Fibroblast of skin of left quadriceps (primary cell): ENCODE measurements around the gene CLTRN.
A peak's percentile ranks its signal among the peaks of the same experiment; 100 is the strongest.
"Not testable (repeated sequence)": the region's sequence is repeated elsewhere in the genome, so short reads cannot be mapped to it uniquely, and the experiment has no call there.

Experiments used
- DNase-seq, 2 experiments: peaks; one replicate each; pipeline ENCODE4 v3.0.0-alpha.2; 2013; ENCODE audit warnings: low read depth in 2 of 2

CLTRN gene, protein sequence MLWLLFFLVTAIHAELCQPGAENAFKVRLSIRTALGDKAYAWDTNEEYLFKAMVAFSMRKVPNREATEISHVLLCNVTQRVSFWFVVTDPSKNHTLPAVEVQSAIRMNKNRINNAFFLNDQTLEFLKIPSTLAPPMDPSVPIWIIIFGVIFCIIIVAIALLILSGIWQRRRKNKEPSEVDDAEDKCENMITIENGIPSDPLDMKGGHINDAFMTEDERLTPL

DNA sequence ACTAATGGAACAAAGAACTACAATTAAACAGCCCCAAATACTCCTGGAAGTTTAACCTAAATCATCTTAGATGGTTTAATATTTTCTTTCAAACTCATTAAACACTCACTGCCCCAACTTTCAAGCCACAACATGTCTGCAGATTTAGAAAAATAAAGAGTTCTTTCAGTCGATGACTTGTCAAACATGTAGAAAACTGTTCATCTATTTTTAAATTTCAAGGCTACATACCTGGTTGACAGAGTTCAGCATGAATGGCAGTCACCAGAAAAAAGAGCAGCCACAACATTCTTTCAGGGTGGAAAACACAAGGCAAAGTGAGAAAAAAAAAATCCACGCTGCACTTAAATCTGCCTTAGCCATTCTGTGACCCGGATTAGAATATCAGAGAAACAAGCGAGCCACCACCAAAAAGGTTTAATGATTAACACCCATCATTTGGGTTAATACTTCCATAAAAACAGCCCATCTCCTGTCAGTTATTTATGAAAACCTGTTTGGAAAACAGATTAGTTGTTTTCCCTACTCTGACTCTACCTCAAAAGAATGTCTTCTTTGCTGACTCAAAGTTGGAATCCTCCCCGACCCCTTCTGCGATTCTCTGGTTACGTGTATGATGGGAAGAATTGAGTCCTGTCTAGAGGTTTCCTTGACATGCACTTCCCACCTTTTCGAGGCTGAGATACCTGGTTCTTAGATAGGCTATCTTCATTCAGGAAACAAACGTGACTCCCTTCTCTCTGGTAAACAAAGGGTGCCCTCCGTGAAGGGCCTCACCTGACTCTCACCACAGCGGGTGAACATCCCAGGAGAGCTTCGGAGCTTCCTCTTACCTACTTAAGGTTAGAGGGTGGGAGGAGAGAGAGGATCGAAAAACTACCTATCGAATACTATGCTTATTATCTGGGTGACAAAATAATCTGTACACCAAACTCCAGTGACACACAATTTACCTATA is at the start of gene CLTRN:
CLTRN (minus strand) TSS at position 319 of the 958 bp plus-strand sequence; CDS start at position 289, 30 bp downstream.
- no peak for DNase-seq

DNA sequence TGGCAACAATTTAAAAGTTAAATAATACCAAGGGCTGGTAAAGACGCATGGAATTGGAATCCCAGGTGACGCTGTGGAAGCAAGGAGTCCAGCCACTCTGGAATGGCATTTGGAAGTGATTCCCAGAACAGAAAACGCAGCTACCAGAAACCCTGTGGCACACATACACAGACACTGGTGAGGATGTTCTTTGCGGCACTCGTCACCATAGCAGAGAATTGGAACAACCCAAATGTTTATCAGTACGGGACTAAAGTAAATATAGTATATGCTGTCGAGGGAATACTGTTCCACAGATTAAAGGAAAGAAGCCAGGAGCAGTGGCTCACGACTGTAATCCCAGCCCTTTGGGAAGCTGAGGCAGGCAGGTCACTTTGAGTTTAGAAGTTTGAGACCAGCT is 39.7 kb upstream of the CLTRN start:
- DNase-seq: not testable (repeated sequence)

DNA sequence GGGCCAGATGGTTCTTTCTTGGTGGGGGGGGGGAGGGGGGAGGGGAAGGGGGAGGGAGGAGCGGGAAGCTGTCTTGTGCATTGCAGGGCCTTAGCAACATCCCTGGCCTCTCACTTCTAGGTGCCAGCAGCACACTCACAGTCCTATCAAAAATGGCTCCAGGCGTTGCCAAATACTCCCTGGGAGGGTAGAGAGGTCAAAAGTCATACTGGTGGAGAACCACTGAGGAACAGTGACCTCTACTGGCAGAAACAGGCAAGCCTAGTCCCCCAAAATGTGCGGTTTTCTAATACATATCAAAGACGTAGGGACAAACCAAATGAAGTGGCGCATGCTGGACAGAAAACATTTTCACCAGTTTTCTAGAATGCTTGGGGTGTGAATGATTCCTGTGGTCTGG is 39.2 kb upstream of the CLTRN start:
- not testable (repeated sequence) for DNase-seq

DNA sequence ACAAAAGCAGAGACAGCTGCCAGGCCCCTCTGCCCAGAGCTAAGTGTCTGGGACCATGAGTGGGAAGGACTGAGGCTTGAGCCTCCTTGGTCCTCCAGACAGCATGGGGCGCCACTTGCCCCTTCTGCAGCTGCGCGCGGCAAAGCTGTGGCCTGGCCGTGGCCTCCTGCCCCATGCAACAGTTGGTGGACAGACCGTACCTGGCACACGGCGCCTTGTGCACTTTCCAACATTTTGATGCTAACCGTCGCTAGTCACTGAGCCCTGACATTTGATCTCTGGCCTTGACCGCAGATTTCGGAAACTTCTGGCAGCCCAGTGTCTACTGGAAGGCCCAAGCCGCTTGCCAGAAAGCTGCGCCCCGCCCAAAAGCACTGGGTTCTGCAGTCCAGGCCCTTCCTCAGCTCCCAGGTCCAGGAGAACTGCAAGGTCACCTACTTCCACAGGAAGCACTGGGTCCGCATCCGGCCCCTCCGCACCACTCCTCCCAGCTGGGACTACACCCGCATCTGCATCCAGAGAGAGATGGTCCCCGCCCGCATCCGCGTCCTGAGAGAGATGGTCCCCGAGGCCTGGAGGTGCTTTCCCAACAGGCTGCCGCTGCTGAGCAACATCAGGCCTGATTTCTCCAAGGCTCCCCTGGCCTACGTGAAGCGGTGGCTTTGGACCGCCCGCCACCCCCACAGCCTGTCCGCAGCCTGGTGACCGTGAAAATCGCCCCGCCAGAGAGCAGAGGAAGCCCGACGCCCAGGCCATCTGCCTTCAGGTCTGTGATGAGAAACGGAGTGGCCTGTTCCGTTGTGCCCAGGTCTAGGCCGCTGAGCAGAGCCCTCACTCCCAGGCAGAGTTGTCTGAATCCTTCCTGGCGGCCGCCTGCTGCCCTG is 38.1 kb upstream of the CLTRN start:
- DNase-seq: no peak

DNA sequence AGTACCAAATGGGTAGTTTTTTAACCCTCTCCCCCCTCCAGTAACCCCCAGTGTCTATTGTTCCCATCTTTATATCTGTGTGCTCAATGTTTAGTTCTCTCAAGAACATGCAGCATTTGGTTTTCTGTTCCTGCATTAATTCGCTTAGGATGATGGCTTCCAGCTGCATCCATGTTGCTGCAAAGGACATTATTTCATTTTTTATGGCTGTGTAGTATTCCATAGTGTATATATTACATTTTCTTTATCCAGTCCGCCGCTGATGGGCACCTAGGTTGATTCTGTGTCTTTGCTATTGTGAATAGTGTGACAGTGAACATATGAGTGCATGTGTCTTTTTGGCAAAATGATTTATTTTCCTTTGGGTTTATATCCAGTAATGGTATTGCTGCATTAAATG is 31.9 kb upstream of the CLTRN start:
- DNase-seq: no peak

DNA sequence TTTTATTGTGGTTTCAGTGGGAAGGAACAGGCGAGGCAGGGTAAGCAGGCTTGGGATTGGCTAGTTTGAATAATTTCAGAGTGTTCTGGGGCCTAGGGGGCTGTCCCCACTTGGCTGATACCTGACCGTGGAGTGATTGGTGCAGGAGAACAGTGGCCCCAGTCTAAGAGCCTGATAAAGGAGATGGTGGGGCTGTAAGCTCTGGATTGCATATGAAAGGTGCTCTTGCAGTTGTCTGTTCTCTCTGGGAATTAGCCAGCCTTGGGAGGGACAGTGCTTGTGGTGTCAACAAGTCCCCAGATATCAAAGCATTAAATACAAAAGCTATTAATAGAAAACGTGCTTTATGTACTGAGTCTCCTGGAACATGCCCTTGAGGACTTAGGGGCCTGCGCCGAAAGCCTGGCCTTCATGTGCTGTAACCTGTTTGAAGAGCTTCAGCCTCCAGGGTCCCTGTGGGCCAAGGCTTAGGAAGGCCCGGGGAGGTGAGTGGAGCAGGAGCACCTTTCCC is 30.4 kb upstream of the CLTRN start:
- no peak for DNase-seq

DNA sequence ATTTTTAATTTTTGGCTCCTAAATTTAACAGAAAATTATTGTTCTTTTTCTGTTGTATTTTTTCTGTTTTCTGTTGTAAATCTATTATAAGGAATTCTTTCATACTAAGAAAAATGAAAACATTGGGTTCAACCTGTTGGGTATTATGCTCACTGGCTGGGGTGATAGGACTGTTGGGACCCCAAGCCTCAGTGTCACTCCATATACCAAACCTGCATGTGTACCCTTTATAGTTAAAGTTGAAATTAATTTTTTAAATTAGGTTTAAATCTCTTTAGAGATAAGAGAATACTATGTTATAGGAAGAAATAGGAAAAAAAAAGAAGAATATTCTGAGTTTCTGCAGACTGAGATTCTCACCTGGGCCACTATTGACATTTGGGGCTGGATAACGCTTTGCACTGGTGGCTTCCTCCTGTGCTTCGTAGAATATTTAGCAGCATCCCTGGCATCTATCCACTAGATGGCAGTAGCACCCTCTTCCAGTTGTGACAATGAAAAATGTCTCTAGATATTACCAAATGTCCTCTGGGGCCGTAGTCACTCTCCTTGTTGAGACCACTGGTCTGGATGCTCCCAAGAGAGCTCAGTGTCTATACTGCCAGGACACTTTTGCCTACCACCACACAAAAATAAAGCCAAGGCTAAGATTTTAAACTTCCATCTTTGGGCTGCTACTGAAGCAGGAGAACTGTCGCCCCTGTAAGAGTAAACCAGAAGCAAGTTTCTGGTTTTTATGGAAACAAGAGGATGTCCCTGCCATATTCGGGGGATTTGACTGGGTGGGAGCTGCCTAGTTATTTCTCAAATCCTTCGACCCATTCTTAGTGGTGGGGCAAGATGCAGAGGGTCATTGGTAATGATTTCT is 22.4 kb upstream of the CLTRN start:
- peak; percentile 7 to 20 for DNase-seq

DNA sequence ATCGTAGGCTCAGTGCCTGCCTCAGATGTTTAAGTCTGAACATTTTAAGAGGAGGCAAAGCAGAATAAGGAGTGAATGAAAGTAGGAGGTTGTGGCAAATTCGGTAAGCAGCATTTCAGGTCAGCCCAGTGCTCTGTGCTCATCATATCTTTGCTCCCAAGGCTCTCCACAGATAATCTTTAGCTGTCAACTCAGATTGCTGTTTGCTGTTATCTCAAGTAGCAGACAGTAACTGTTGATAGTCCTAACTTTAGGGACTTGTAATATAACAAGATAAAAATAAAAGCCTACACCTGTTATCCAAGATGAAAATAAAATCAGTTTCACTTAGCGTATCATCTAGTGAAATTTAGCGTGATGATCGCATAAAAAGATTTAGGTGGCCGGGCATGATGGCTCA is 18.6 kb upstream of the CLTRN start:
- DNase-seq: no peak

DNA sequence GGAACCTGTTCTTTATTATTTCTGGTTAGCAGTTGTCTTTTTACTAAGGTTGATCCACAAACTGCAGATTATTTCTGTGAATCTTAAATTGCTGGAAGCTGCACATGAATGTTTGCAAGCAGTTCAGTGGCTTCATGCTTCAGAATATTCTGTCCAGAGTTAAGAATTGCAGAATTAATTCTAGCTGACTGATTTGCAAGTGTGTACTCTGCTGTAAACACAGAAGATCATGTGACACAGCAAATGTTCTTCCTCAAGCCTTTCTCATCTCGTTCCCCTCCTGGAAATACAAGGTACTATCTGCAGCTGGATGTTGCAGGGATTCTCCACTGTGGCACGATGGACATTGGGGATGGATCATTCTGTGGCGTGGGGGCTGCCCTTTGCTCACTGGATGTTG is 16.8 kb upstream of the CLTRN start:
- no peak for DNase-seq

DNA sequence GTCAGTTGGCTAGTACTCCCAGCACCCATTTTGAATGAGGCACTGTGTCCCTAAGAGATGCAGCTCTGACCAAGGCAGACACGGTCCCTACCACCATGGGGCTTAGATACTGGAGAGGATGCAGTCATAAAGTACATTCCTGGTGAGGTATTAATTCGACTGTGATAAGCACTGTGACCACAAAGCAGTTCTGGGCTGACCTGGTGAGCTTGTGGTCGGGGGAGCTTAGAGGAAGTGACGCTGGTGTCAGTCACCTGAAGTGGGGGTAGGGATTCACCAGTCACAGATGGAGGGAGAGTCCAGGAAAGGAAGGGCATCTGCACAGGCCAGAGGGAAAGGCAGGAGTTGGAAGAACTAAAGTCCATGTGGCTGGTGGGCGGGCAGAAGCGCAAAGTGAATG is 15.8 kb upstream of the CLTRN start:
- DNase-seq: no peak

DNA sequence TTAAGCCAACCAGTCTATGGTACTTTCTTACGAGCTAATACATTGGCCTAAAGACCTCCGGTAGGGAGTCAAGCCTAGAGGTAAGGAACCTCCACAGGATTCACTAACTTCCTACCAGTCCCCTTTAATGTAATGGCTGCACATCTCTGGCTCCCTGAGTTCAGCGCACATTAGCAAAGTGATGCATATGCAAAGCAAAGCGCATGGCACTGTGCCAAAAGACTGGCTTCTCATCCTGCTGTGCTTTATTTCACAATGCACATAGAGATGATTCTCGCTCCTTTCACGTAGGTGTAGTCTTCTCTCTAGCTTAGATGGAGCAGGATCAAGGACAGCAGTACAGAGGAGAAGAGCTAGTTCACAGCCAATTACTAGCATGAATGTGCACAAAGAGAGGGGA is 14.6 kb upstream of the CLTRN start:
- DNase-seq: no peak

DNA sequence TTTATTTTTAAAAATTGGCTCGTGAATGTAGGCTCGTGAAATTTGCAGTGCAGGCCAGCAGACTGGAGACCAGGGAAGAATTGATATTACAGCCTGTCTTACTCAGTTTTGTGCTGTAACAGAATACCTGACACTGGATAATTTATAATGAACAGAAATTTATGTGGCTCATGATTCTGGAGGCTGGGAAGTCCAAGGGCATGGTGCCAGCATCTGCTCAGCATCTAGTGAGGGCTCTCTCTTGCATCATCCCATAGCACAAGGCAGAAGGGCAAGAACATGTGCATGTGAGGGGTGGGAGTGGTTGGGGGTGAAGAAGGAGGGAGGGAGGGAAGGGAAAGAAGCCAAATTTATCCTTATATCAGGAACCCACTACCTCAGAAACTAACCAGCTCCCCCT is 13.7 kb upstream of the CLTRN start:
- DNase-seq: no peak

DNA sequence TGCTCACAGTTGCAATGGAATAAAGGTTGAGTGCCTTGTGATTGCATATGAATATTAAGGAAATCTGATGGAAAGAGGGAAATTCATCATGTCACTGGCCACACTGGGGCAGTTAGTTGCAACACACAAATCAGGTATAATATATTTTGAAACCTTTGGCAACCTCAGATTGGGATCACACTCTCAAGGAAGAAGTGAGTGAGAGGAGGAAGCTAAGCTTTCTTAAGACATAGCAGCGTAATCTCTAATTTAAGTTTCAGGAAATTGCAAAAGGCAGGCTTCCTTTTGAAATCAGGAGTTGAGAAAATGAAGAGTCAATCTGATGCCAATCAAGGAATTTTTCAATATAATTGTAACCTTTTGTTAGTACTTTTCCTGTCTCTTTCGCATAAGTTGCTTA is 12.3 kb upstream of the CLTRN start:
- no peak for DNase-seq

DNA sequence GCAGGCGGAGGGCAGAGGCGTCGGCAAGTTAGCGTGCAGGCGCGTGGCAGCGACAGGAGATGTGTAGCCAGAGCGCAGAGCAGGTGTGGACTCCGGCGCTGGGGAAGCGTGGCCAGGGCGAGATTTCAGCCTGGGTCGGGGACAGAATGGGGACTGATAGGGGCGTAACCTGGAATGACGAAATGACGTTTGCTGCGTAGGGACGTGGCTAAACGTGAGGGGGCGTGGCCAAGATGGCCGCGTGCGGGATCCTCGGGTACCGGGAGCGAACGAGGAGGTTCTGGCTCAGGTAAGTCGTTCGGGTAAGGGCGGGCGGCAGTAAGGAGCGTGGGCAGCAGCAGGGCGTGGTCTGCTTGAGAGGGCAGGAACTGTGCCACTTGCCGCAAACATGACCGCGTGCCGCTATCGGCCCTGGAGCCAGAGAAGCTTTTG is 10.9 kb upstream of the CLTRN start:
- no peak for DNase-seq

DNA sequence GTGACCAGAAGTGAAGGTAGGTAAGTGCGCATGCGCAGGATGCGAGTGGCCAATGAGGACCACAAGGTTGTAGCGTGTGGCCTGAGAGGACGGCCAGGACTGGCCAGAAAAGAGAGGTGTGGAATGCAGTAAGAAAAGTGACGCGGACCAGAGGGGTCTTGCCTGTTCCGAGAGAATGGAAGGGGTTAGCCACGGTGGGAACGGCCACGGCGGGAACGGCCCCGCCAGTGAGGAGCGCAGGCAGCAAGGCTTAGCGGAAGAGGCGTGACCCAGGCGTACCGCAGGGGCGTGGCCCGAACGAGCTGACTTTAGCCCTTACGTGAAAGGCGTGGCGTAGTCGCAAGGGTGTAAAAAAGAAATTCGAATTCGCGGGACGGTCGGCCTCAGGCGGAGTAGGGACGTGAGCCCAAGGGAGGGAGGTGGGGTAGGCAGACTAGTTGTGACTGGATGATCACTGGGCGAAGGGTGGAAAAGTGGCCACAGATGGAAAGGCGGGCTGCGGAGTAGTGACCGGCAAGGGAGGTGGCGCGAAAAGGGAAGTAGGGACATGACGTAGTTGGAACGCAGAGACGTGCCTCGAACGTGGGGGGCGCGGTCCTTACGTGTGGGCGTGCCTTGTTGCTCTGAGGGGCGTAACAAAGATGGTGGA is 10.4 kb upstream of the CLTRN start:
- peak; percentile 71 to 75 for DNase-seq

DNA sequence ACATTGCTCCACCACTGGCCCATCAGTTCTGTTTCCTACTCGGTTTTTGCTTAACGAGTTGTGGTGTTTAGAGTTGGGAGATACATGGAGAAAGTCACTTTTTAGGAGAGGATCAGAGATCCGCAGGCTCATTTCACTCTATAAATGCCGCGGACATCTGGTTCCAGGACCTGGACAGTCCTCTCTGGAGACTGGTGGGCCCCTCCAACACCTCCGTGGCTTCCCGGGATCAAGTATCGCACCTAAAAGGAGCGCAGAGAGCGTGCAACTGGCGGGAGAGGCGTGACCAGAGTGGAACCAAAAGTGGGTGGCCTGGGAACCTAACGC is 9.9 kb upstream of the CLTRN start:
- no peak for DNase-seq

DNA sequence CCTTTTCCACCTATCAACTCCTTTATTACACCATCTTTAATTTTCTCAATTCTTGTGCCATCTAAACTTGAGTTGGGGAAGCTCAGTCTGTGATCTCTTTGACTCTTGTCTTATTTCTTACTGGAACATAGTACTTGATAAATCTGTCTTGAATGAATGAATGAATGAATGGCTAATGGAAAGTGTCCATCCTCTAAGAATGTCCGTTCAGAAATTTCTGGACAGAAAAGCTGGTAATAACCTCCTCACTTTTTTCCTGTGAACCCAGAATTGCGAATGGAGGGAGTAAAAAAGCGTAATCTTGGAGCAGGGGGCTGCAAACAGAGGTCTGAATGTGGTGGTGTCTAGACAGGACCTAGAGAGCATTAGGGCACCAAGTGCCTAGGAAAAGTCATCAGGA is 9.4 kb upstream of the CLTRN start:
- no peak for DNase-seq

DNA sequence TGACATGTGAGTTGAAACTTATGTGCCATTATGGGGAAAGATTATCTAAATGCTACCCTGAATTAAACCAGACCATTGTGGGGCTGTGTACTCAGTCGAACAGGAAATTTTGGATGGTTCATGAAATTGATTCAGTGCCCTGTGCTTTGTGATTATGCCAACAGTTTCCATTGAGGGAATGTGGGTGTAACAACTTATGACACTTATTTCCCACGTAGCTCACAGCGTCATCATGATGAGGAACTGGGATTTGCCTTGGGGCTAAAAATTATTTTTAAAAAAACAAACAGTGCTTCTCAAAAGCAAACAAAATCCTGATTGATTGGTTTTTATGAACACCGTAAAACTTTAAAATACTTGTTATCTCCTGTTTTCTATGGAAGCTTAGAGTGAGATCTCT is 8.3 kb upstream of the CLTRN start:
- DNase-seq: no peak

DNA sequence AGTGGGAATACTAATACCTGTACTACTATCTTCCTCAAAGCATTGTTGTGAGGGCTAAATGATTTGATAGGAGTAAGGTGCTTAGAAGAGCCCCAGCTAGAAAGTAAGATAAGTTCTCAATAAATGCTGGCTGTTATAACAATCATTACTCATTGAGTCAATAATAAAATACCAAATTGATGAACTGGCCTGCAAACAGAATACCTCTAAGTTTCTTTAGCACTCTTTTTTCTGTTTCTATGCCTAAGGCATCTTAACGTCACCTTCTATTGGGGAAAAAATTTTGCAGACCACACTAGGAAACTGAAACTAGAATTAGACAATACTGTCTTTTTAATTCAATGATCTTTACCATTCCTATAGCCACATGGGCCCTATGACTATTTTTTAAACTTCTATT is 1.2 kb downstream of the CLTRN start:
- no peak for DNase-seq

DNA sequence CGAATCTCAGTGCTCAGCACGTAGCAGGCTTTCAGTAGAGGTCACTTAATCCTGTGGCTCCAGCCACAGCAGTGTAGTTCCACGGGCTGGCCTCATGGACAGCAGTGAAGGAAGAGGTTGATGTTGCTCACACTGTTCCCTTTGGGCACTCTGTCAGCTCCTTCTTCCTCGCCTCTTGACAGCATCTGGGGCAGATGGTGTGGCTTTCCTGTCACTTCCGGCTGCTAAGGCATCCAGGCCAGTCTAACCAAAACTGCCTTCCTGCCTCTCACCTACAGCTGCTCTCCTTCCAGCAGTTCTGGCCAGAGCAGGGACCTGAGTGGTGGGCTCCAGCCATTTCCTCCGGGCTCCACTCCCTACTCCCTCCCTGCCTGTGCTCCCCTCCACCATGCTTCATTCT is 9.8 kb downstream of the CLTRN start:
- DNase-seq: not testable (repeated sequence)

DNA sequence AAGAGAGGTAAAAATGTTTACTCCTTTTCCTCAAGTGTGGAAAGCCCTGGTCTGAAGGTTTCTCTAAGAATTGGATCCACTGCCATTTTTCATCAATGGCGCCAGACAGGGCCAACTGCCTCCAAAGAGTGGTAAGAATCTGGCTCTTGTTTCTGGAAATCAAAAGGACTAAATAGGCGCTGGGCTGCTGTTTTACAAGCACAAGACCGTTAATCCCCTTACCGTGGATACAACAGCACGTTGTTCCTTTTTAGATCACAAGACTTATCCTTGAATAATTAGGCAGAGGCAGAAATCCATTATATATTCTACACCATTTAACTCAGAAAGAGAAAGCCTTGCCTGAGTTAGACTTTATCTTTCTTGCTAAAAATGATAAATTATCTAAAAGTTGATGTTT is 10.6 kb downstream of the CLTRN start:
- no peak for DNase-seq
